ENCODE data around the gene MAN1C1. TPM values are rescaled to one million over a fixed set of nuclear protein-coding genes. Genes with fewer than 3 reads are reported as not detected.

MAN1C1 gene
- total and polyA plus RNA-seq, 2 donors from 2014 or later, result 31.7 to 65.5 TPM

DNA sequence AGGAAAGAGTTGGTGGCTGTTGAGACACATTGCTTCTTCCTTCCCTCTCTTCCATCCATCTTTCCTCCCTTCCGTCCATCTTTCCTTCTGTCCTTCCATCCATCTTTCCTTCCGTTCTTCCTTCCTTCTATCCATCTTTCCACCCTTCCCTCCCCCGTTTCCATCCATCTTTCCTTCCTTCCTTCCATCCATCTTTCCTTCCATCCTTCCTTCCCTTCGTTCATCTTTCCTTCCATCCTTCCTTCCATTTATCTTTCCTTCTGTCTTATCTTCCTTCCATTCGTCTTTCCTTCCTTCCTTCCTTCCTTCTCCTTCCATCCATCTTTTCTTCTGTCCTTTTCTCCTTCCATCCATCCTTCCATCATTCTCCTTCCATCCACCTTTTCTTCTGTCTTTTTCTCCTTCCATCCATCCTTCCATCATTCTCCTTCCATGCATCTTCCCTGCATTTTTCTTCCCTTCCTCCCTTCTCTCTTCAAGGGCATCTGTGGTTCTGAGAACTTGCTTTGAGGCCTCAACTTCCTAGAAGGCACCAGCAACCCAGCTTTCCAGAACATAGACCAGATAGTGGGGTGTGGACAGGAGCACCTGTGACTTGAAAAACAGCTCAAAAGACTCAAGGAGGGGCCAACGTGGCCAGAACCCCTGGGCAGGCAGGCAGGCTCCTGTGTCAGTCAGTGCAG lies 134.5 kb downstream of the MAN1C1 start:
- no peak for FAIRE-seq
- intact Hi-C loops (cut with DNase I), result no loop called here
- TF ChIP-seq, protein P1, sequence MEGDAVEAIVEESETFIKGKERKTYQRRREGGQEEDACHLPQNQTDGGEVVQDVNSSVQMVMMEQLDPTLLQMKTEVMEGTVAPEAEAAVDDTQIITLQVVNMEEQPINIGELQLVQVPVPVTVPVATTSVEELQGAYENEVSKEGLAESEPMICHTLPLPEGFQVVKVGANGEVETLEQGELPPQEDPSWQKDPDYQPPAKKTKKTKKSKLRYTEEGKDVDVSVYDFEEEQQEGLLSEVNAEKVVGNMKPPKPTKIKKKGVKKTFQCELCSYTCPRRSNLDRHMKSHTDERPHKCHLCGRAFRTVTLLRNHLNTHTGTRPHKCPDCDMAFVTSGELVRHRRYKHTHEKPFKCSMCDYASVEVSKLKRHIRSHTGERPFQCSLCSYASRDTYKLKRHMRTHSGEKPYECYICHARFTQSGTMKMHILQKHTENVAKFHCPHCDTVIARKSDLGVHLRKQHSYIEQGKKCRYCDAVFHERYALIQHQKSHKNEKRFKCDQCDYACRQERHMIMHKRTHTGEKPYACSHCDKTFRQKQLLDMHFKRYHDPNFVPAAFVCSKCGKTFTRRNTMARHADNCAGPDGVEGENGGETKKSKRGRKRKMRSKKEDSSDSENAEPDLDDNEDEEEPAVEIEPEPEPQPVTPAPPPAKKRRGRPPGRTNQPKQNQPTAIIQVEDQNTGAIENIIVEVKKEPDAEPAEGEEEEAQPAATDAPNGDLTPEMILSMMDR (IDR thresholded peaks at IDR 0.05; ENCODE audit: borderline replicate concordance, extremely low read depth, insufficient read depth), result no peak

DNA sequence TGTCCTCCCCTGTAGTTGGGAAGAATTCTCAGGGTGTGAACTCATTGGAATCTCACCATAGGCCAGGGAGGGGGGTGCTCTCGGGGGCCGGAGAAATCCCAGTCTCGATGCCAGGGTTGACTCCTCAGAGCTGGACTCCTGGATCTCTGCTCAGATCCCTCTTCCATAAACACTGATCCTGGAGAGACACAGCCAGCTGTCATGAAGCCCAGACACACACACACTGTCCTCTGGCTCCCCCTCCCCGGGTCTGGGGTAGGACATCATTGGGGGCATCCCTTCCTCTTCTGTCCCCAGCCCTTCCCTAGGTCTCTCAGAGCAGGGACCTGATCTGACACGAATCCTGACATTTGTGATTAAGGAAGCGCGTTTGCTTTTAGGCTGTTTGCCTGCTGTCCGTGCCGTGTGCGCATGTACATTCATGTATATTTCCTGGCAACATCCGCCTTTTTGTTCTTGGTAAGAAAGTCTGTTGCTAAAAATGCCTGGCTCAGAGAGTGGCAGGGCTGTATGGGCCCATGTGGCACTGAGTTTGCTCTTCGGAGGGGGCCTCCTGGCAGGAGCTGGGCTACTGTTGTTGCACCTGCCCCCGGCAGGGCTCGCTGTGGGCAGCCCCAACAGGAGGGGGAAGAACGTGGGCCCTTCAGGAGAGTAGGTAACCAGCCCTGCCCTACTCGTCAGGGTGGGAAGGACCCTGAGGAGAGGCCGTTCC lies 138.0 kb downstream of the MAN1C1 start:
- Histone ChIP-seq H3K27me3 (ENCODE audit: control insufficient read depth, insufficient read depth, low read length) (no peaks in the 10 kb centered on the region), H3K27ac (ENCODE audit: low read depth in 2 of 2, low read length in 2 of 2) (no peak overlapping the region), H3K4me3 (ENCODE audit: low read length in 3 of 3) (no peak overlapping the region), H3K9ac (ENCODE audit: low read length in 3 of 3) (no peak overlapping the region), H3K36me3 (ENCODE audit: control insufficient read depth in 2 of 3, insufficient read depth in 3 of 3, low read length in 3 of 3) (peaks cover 0 to 11% (median 10%) of the 10 kb centered on the region in 3 donors), H3K9me3 (ENCODE audit: control insufficient read depth in 2 of 3, insufficient read depth in 1 of 3, low read length in 3 of 3) (no peaks in the 10 kb centered on the region), H3K4me1 (ENCODE audit: control insufficient read depth in 2 of 3, insufficient read depth in 2 of 3, low read depth in 1 of 3, low read length in 3 of 3) (peaks cover 0 to 11% (median 7%) of the 10 kb centered on the region in 3 donors)
- intact Hi-C loops (cut with DNase I), result no loop called here
- peak in 1 of 5 donors; percentile 29 for DNase-seq
- no peak for FAIRE-seq
- TF ChIP-seq, protein P1 (IDR thresholded peaks at IDR 0.05; ENCODE audit: borderline replicate concordance, extremely low read depth, insufficient read depth), result no peak

More for the DNA sequence above, 134.5 kb downstream of the MAN1C1 start:
- H3K9me3 ChIP-seq (ENCODE audit: control insufficient read depth in 2 of 3, insufficient read depth in 1 of 3, low read length in 3 of 3), result no peaks in the 10 kb centered on the region
- H3K27me3 ChIP-seq (ENCODE audit: control insufficient read depth, insufficient read depth, low read length), result no peaks in the 10 kb centered on the region
- H3K27ac ChIP-seq (ENCODE audit: low read depth in 2 of 2, low read length in 2 of 2), result no peak overlapping the region
- DNase-seq, result no peak
- no peak overlapping the region for H3K9ac ChIP-seq (ENCODE audit: low read length in 3 of 3)
- H3K4me3 ChIP-seq (ENCODE audit: low read length in 3 of 3), result no peak overlapping the region
- H3K36me3 ChIP-seq (ENCODE audit: control insufficient read depth in 2 of 3, insufficient read depth in 3 of 3, low read length in 3 of 3), result peaks cover 0 to 11% (median 10%) of the 10 kb centered on the region in 3 donors
- H3K4me1 ChIP-seq (ENCODE audit: control insufficient read depth in 2 of 3, insufficient read depth in 2 of 3, low read depth in 1 of 3, low read length in 3 of 3), result no peaks in the 10 kb centered on the region

DNA sequence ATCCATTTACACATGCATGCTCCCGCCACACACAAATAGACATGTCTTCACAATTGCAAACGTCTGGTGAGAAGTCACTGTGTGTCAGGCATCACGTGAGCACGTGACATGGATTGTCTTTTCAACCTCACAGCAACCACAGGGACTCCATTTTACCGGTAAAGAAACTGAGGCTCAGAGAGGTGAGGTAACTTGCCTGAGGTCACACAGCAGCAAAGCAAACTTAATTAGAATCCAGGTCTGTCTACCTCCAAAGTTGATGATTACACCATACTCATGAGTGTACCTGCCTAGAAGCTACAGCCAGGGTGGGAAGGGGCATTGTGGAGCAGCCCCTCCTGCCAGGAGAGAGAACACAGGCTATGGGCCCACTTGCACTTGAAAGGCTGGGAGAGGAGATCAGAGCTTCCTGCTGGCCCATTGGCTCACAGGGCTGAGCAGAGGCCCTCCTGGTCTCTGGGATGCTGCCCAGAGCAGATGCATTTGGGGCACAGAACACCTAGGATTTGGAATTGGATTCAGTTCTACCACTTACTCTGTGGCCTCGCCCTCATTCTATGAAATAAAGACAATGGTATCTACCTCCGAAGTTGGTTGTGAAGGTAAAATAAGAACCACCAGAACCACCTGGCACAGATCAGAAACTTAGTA lies 139.0 kb downstream of the MAN1C1 start:
- Histone ChIP-seq H3K27ac (ENCODE audit: low read depth in 2 of 2, low read length in 2 of 2) (no peak overlapping the region), H3K27me3 (ENCODE audit: control insufficient read depth, insufficient read depth, low read length) (no peaks in the 10 kb centered on the region), H3K36me3 (ENCODE audit: control insufficient read depth in 2 of 3, insufficient read depth in 3 of 3, low read length in 3 of 3) (peaks cover 0 to 11% (median 10%) of the 10 kb centered on the region in 3 donors), H3K9me3 (ENCODE audit: control insufficient read depth in 2 of 3, insufficient read depth in 1 of 3, low read length in 3 of 3) (no peaks in the 10 kb centered on the region), H3K4me1 (ENCODE audit: control insufficient read depth in 2 of 3, insufficient read depth in 2 of 3, low read depth in 1 of 3, low read length in 3 of 3) (peaks cover 0 to 18% (median 15%) of the 10 kb centered on the region in 3 donors), H3K4me3 (ENCODE audit: low read length in 3 of 3) (no peak overlapping the region), H3K9ac (ENCODE audit: low read length in 3 of 3) (no peak overlapping the region)
- DNase-seq (no peak), FAIRE-seq (no peak)
- TF ChIP-seq, protein P1 (IDR thresholded peaks at IDR 0.05; ENCODE audit: borderline replicate concordance, extremely low read depth, insufficient read depth), result no peak
- intact Hi-C loops (cut with DNase I), result no loop called here

Data from kidney (tissue), 14 donors.